Measurements from ENCODE around the gene SORBS2. TPM values are rescaled to one million over a fixed set of nuclear protein-coding genes. Genes with fewer than 3 reads are reported as not detected.
A peak's percentile ranks its signal among the peaks of the same experiment; 100 is the strongest.

SORBS2 gene
- total RNA-seq, 4 donors from 2014 or later, result 45.3 to 135 (median 76.2) TPM

- WGBS, 2 donors, result 46% methylated on average over 3 of the region's 3 CpGs
- H3K4me1 ChIP-seq, result peaks cover 0 to 14% (median 1%) of the 10 kb centered on the region in 4 donors
- H3K27me3 ChIP-seq, result no peaks in the 10 kb centered on the region
- peak overlapping the region in 3 of 4 donors; percentile 26 to 87 (median 84) for H3K27ac ChIP-seq
- peaks cover 0 to 10% (median 0%) of the 10 kb centered on the region in 3 donors for H3K36me3 ChIP-seq
- no peak for DNase-seq (ENCODE audit: low spot score in 2 of 2)
- no peaks in the 10 kb centered on the region for H3K9me3 ChIP-seq
- peak overlapping the region in 1 of 4 donors; percentile 50 for H3K4me3 ChIP-seq
- TF ChIP-seq CTCF (IDR thresholded peaks at IDR 0.05), result no peak
- no peak for TF ChIP-seq POLR2A (IDR thresholded peaks at IDR 0.05)
- no peak for TF ChIP-seq EP300 (IDR thresholded peaks at IDR 0.05)
These were observed 157.7 kb downstream of the SORBS2 start for GRCh38 chr4:185654311-185654710.

- DNase-seq (ENCODE audit: low spot score in 2 of 2), result no peak
- Histone ChIP-seq H3K4me3 (no peak overlapping the region), H3K36me3 (peaks cover 0 to 31% (median 0%) of the 10 kb centered on the region in 3 donors), H3K27ac (peak overlapping the region in 2 of 4 donors; percentile 52 to 62), H3K27me3 (no peaks in the 10 kb centered on the region), H3K4me1 (peaks cover 0 to 6% (median 1%) of the 10 kb centered on the region in 4 donors), H3K9me3 (no peaks in the 10 kb centered on the region)
- 67 to 72% methylated on average over 7 of the region's 7 CpGs for WGBS, 2 donors
- TF ChIP-seq CTCF (IDR thresholded peaks at IDR 0.05) (no peak), POLR2A (IDR thresholded peaks at IDR 0.05) (no peak), EP300 (IDR thresholded peaks at IDR 0.05) (no peak)
These were observed 160.1 kb downstream of the SORBS2 start for GRCh38 chr4:185651851-185652250.

GRCh38 chr4:185651137-185651677, 160.8 kb downstream of the SORBS2 start:
- no peak for DNase-seq (ENCODE audit: low spot score in 2 of 2)
- TF ChIP-seq EP300 (IDR thresholded peaks at IDR 0.05) (peak in 1 of 2 donors; percentile 7), CTCF (IDR thresholded peaks at IDR 0.05) (peak in 1 of 5 experiments; percentile 7), POLR2A (IDR thresholded peaks at IDR 0.05) (no peak)
- no peak overlapping the region for H3K4me3 ChIP-seq
- H3K4me1 ChIP-seq, result peaks cover 0 to 6% (median 1%) of the 10 kb centered on the region in 4 donors
- H3K9me3 ChIP-seq, result no peaks in the 10 kb centered on the region
- WGBS, 2 donors, result 49 to 51% methylated on average over 5 of the region's 5 CpGs
- no peaks in the 10 kb centered on the region for H3K27me3 ChIP-seq
- H3K36me3 ChIP-seq, result peaks cover 0 to 35% (median 0%) of the 10 kb centered on the region in 3 donors
- H3K27ac ChIP-seq, result peak overlapping the region in 3 of 4 donors; percentile 1 to 52 (median 21)

- no peaks in the 10 kb centered on the region for H3K27me3 ChIP-seq
- H3K4me1 ChIP-seq, result peaks cover 0 to 6% (median 1%) of the 10 kb centered on the region in 4 donors
- H3K4me3 ChIP-seq, result no peak overlapping the region
- no peak overlapping the region for H3K27ac ChIP-seq
- peaks cover 0 to 52% (median 0%) of the 10 kb centered on the region in 3 donors for H3K36me3 ChIP-seq
- no peak for DNase-seq (ENCODE audit: low spot score in 2 of 2)
- TF ChIP-seq POLR2A (IDR thresholded peaks at IDR 0.05), result no peak
- no peak for TF ChIP-seq CTCF (IDR thresholded peaks at IDR 0.05)
- no peak for TF ChIP-seq EP300 (IDR thresholded peaks at IDR 0.05)
- H3K9me3 ChIP-seq, result no peaks in the 10 kb centered on the region
- WGBS, 2 donors, result 86 to 89% methylated on average over 4 of the region's 4 CpGs
These were observed 163.4 kb downstream of the SORBS2 start for GRCh38 chr4:185648631-185649030.

GRCh38 chr4:185645403-185645802, 166.6 kb downstream of the SORBS2 start:
- TF ChIP-seq EP300 (IDR thresholded peaks at IDR 0.05) (no peak), CTCF (IDR thresholded peaks at IDR 0.05) (no peak), POLR2A (IDR thresholded peaks at IDR 0.05) (no peak)
- Histone ChIP-seq H3K27me3 (no peaks in the 10 kb centered on the region), H3K4me1 (peaks cover 0 to 11% (median 0%) of the 10 kb centered on the region in 4 donors), H3K9me3 (no peaks in the 10 kb centered on the region), H3K27ac (no peak overlapping the region), H3K36me3 (peaks cover 0 to 54% (median 0%) of the 10 kb centered on the region in 3 donors), H3K4me3 (no peak overlapping the region)
- DNase-seq (ENCODE audit: low spot score in 2 of 2), result no peak
- WGBS, 2 donors, result 91 to 96% methylated on average over 1 of the region's 1 CpG

Measured in tibial nerve (tissue), 4 donors.